PC-3 (cell line): ENCODE results near the gene SLC22A5. TPM values are rescaled to one million over a fixed set of nuclear protein-coding genes. Genes with fewer than 3 reads are reported as not detected.

Experiments used
- ATAC-seq: fragments of 200-7000 bp; cut with Tn5 transposase; 2 replicates; pipeline ENCODE4 v1.9.1; 2020; ENCODE audit warnings: mild to moderate bottlenecking, moderate library complexity
- BruUV-seq: library from RNA; stranded (reverse); fragments of 400-500 nt; replicated peaks from 2 replicates; lab custom pipeline; 2021; lab: Mats Ljungman, UMichigan
- CTCF ChIA-PET: fragments of 300-600 bp; sonication (Branson Sonifier 250); formaldehyde crosslinking; loops from one replicate; lab custom pipeline; 2022; ENCODE audit warnings: antibody characterized with exemption; lab: Charles Lee
- POLR2A ChIA-PET: fragments of 300-600 bp; sonication (Branson Sonifier 250); formaldehyde crosslinking; loops from one replicate; lab custom pipeline; 2022; ENCODE audit warnings: antibody characterized with exemption; ENCODE audit not compliant: unreplicated experiment; lab: Charles Lee
- DNase-seq: peaks from one replicate; pipeline ENCODE4 v3.0.0-alpha.2; 2015
- H2AFZ ChIP-seq: fragments of 300-600 bp; sonication (generic); 2 replicates; pipeline ENCODE4 v1.6.0; 2016; ENCODE audit warnings: antibody characterized with exemption, low read length
- H3F3A ChIP-seq: fragments of 300-600 bp; sonication (generic); one replicate; pipeline ENCODE4 v1.6.0; 2017; ENCODE audit warnings: antibody characterized with exemption, low read length, control low read depth, mild to moderate bottlenecking; ENCODE audit not compliant: unreplicated experiment
- H3K27ac ChIP-seq: fragments of 300-600 bp; sonication (generic); 2 replicates; pipeline ENCODE4 v1.5.1; 2016; ENCODE audit warnings: mild to moderate bottlenecking, low read length
- H3K27me3 ChIP-seq: fragments of 300-600 bp; sonication (generic); 2 replicates; pipeline ENCODE4 v1.6.1; 2016; ENCODE audit warnings: low read length, mixed read lengths
- H3K36me3 ChIP-seq: fragments of 300-600 bp; sonication (generic); 2 replicates; pipeline ENCODE4 v1.6.1; 2016; ENCODE audit warnings: low read depth, mixed run types, low read length, mixed read lengths
- H3K4me1 ChIP-seq: fragments of 300-600 bp; sonication (generic); 2 replicates; pipeline ENCODE4 v1.5.1; 2016; ENCODE audit warnings: low read length; ENCODE audit not compliant: insufficient read depth
- H3K4me2 ChIP-seq: fragments of 300-600 bp; sonication (generic); 2 replicates; pipeline ENCODE4 v1.6.0; 2016; ENCODE audit warnings: low read length
- H3K4me3 ChIP-seq: fragments of 300-600 bp; sonication (generic); 2 replicates; pipeline ENCODE4 v1.5.1; 2016; ENCODE audit warnings: mild to moderate bottlenecking, low read length, mixed read lengths
- H3K79me2 ChIP-seq: fragments of 300-600 bp; sonication (generic); 2 replicates; pipeline ENCODE4 v1.6.1; 2017; ENCODE audit warnings: low read length, mixed read lengths
- H3K9ac ChIP-seq: fragments of 300-600 bp; sonication (generic); 2 replicates; pipeline ENCODE4 v1.6.0; 2016; ENCODE audit warnings: mild to moderate bottlenecking, low read length
- H3K9me2 ChIP-seq: fragments of 300-600 bp; sonication (generic); replicated peaks from 2 replicates; pipeline ENCODE4 v1.6.1; 2016; ENCODE audit warnings: mixed run types, low read length, mixed read lengths
- H3K9me3 ChIP-seq: fragments of 300-600 bp; sonication (generic); 2 replicates; pipeline ENCODE4 v1.6.1; 2016; ENCODE audit warnings: low read length, mixed read lengths
- H4K20me1 ChIP-seq: fragments of 300-600 bp; sonication (generic); 2 replicates; pipeline ENCODE4 v1.6.1; 2016; ENCODE audit warnings: low read length, mixed read lengths
- EZH2 ChIP-seq: fragments of 300-600 bp; sonication (generic); IDR thresholded peaks from one replicate; pipeline ENCODE4 v1.6.1; 2017; ENCODE audit warnings: antibody characterized with exemption, mild to moderate bottlenecking, low read length; ENCODE audit not compliant: unreplicated experiment
- EZH2phosphoT487 ChIP-seq: fragments of 300-600 bp; sonication (generic); IDR thresholded peaks from 2 replicates; pipeline ENCODE4 v1.6.1; 2018; ENCODE audit warnings: mild to moderate bottlenecking, antibody characterized with exemption, low read length, borderline replicate concordance
- intact Hi-C: fragments of 100-400 bp; cut with micrococcal nuclease; formaldehyde crosslinking; loops from 2 replicates; pipeline ENCODE4 v1.9.0; 2023
- total RNA-seq: library from RNA; depleted of rRNA; stranded (reverse); fragments of >200 nt; gene quantifications from 2 replicates; pipeline ENCODE4 v1.2.3, GENCODE V29; 2014
- TF ChIP-seq, protein P1 (sequence below): fragments of 300-600 bp; sonication (generic); conservative IDR thresholded peaks from 2 replicates; pipeline ENCODE4 v1.5.1; 2017; ENCODE audit warnings: antibody characterized with exemption, low read depth, mild to moderate bottlenecking, low read length

SLC22A5 gene
- total RNA-seq, 1 experiment from 2014 or later = 8.2 TPM

DNA sequence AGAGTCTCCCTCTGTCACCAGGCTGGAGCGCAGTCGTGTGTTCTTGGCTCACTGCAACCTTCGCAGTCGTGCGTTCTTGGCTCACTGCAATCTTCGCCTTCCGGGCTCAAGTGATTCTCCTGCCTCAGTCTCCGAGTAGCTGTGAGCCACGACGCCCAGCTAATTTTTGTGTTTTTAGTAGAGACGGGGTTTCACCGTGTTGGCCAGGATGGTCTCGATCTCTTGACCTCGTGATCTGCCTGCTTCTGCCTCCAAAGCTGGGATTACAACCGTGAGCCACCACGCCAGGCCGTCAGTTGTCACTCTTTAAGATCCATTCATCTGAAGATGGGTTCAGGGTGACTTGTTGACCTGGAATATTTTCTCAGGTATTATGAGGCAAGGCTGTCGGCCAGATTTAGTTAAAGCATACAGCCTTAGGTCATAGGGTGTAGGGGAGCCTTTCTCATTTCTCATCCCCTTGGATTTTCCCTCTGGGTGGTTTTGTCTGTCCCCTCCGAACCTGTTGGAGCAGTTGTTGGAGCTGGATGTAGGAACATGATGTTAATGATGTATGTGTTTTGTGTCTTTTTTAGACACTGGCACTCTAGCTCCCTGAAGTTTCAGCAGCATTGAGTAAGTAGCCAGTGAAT, 1.6 kb downstream of the SLC22A5 start:
- BruUV-seq = TSS peak; percentile 36
- intact Hi-C loops = loop anchor here (2.0 kb wide), 1 partner anchor 76 kb away; the partner anchor contains the start of gene SLC22A4
- POLR2A ChIA-PET = no interaction called here
- DNase-seq (peak; percentile 72), ATAC-seq (peak; percentile 1)
- H3K79me2 ChIP-seq = peaks cover 68% of the 10 kb centered on the region
- no peaks in the 10 kb centered on the region for H3F3A ChIP-seq
- H3K9me2 ChIP-seq = no peaks in the 10 kb centered on the region
- H3K4me1 ChIP-seq = peaks cover 32% of the 10 kb centered on the region
- H3K27me3 ChIP-seq = no peaks in the 10 kb centered on the region
- TF ChIP-seq EZH2 (no peak), EZH2phosphoT487 (no peak)
- TF ChIP-seq, protein P1, sequence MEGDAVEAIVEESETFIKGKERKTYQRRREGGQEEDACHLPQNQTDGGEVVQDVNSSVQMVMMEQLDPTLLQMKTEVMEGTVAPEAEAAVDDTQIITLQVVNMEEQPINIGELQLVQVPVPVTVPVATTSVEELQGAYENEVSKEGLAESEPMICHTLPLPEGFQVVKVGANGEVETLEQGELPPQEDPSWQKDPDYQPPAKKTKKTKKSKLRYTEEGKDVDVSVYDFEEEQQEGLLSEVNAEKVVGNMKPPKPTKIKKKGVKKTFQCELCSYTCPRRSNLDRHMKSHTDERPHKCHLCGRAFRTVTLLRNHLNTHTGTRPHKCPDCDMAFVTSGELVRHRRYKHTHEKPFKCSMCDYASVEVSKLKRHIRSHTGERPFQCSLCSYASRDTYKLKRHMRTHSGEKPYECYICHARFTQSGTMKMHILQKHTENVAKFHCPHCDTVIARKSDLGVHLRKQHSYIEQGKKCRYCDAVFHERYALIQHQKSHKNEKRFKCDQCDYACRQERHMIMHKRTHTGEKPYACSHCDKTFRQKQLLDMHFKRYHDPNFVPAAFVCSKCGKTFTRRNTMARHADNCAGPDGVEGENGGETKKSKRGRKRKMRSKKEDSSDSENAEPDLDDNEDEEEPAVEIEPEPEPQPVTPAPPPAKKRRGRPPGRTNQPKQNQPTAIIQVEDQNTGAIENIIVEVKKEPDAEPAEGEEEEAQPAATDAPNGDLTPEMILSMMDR = no peak
- H3K9ac ChIP-seq = peak overlapping the region; percentile 77
- H2AFZ ChIP-seq = no peak overlapping the region
- H3K9me3 ChIP-seq = no peaks in the 10 kb centered on the region
- no peaks in the 10 kb centered on the region for H3K36me3 ChIP-seq
- H3K4me3 ChIP-seq = peak overlapping the region; percentile 97
- no peaks in the 10 kb centered on the region for H4K20me1 ChIP-seq
- peak overlapping the region; percentile 51 for H3K27ac ChIP-seq
- H3K4me2 ChIP-seq = peak overlapping the region; percentile 97
- CTCF ChIA-PET = no interaction called here

DNA sequence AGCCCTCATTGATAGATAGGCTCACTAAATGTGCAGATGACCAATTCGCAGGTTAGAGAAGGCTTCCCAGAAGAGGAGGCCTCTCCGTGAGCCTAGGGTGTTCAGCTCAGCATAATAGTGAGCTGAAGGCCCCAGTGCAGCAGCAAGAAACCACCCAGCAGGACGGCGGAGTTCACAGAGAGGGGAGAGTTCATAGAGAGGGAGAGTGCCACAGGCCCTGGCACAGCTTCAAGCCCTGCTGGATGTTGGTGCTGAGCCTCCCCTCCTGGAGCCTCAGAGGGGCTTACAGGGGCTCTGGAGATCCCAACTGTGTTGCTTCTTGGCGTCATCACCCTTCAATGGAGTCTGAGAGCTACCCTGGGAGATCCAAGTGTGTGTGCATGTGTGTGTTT, 2.1 kb downstream of the SLC22A5 start:
- no TSS peak for BruUV-seq
- TF ChIP-seq, protein P1 = no peak
- TF ChIP-seq EZH2phosphoT487 = no peak
- no peak for TF ChIP-seq EZH2
- no peaks in the 10 kb centered on the region for H4K20me1 ChIP-seq
- no peaks in the 10 kb centered on the region for H3K36me3 ChIP-seq
- H3K4me1 ChIP-seq = peaks cover 32% of the 10 kb centered on the region
- POLR2A ChIA-PET = no interaction called here
- no peak overlapping the region for H3K9ac ChIP-seq
- peak overlapping the region; percentile 29 for H3K27ac ChIP-seq
- H3K4me2 ChIP-seq = peak overlapping the region; percentile 97
- intact Hi-C loops = loop anchor here (2.0 kb wide), 1 partner anchor 77 kb away; the partner anchor contains the start of gene SLC22A4
- ATAC-seq = no peak
- H3K27me3 ChIP-seq = no peaks in the 10 kb centered on the region
- H3K4me3 ChIP-seq = peak overlapping the region; percentile 97; the same call in 1 of the 2 replicates
- CTCF ChIA-PET = no interaction called here
- no peaks in the 10 kb centered on the region for H3K9me3 ChIP-seq
- DNase-seq = no peak
- H3K79me2 ChIP-seq = peaks cover 73% of the 10 kb centered on the region
- H3K9me2 ChIP-seq = no peaks in the 10 kb centered on the region
- no peak overlapping the region for H2AFZ ChIP-seq
- H3F3A ChIP-seq = no peaks in the 10 kb centered on the region

DNA sequence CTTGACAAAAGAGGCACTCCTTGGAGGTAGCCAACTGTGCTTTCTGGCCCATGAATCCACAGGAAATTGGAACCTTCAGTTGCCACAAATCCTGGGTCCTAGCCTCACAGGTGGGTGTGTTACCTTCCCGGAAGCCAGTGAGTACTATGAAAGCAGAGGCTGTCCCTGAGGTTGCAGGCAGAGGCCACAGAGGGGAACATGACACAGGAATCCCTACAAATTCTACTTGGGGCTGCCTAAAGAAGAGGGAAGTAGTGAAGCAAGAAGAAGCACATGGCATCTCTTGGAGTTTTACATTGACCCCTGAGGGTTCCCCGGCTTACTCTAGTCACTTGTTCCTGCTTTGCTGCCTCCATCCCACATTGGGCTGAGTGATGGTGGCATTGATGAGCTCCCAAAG, 2.6 kb downstream of the SLC22A5 start:
- Histone ChIP-seq H4K20me1 (no peaks in the 10 kb centered on the region), H3K36me3 (no peaks in the 10 kb centered on the region), H3K27ac (peak overlapping the region; percentile 29), H2AFZ (no peak overlapping the region), H3K9me2 (no peaks in the 10 kb centered on the region), H3K79me2 (peaks cover 79% of the 10 kb centered on the region), H3K27me3 (no peaks in the 10 kb centered on the region), H3K4me3 (peak overlapping the region; percentile 97), H3F3A (no peaks in the 10 kb centered on the region), H3K4me1 (peaks cover 33% of the 10 kb centered on the region), H3K9me3 (no peaks in the 10 kb centered on the region), H3K9ac (no peak overlapping the region), H3K4me2 (peak overlapping the region; percentile 97)
- BruUV-seq = no TSS peak
- ATAC-seq (no peak), DNase-seq (no peak)
- intact Hi-C loops = no loop called here
- POLR2A ChIA-PET = no interaction called here
- CTCF ChIA-PET = no interaction called here
- TF ChIP-seq, protein P1 = no peak
- TF ChIP-seq EZH2 = no peak
- TF ChIP-seq EZH2phosphoT487 = no peak
